PC-9 (cell line): Measurements from ENCODE around the gene LRMDA.

Source experiments
- CTCF ChIP-seq: fragments of 200-600 bp; sonication (generic); conservative IDR thresholded peaks from 2 replicates; pipeline ENCODE4 v1.6.1; 2017; ENCODE audit warnings: mixed run types, antibody characterized with exemption, mild to moderate bottlenecking, moderate library complexity
- EZH2 ChIP-seq: fragments of 200-600 bp; sonication (generic); IDR thresholded peaks from 2 replicates; pipeline ENCODE4 v1.8.0; 2017; ENCODE audit warnings: antibody characterized with exemption, low read depth

GRCh38 chr10:76436981-76437380 is 1005.6 kb downstream of the LRMDA start:
- TF ChIP-seq EZH2 (no peak), CTCF (no peak)
